NCI-H1105 (cell line): ENCODE data around the gene PIWIL4.
"Not testable (repeated sequence)": the region's sequence is repeated elsewhere in the genome, so short reads cannot be mapped to it uniquely, and the experiment has no call there.

Experiments
- DNase-seq: peaks from one replicate; lab custom pipeline; 2025; lab: John Stamatoyannopoulos, UW

PIWIL4 gene

GRCh38 chr11:94585399-94585798 lies 18.2 kb downstream of the PIWIL4 start:
- DNase-seq = no peak

GRCh38 chr11:94586546-94586945 lies 19.4 kb downstream of the PIWIL4 start:
- no peak for DNase-seq

DNA sequence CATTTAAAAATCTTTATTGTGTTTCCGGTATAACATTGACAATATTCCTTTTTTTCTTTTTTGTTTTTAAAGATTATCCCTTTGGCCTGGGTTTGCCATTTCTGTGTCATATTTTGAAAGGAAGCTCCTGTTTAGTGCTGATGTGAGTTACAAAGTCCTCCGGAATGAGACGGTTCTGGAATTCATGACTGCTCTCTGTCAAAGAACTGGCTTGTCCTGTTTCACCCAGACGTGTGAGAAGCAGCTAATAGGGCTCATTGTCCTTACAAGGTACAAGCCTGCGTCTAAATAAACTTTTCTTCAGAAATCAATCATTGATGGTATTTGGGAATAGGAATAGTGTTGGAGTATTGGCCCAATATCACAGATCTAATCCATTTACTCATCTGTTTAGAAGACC lies 19.8 kb downstream of the PIWIL4 start:
- DNase-seq = no peak

- DNase-seq = no peak
Measured at GRCh38 chr11:94588366-94588942, 21.3 kb downstream of the PIWIL4 start.

DNA sequence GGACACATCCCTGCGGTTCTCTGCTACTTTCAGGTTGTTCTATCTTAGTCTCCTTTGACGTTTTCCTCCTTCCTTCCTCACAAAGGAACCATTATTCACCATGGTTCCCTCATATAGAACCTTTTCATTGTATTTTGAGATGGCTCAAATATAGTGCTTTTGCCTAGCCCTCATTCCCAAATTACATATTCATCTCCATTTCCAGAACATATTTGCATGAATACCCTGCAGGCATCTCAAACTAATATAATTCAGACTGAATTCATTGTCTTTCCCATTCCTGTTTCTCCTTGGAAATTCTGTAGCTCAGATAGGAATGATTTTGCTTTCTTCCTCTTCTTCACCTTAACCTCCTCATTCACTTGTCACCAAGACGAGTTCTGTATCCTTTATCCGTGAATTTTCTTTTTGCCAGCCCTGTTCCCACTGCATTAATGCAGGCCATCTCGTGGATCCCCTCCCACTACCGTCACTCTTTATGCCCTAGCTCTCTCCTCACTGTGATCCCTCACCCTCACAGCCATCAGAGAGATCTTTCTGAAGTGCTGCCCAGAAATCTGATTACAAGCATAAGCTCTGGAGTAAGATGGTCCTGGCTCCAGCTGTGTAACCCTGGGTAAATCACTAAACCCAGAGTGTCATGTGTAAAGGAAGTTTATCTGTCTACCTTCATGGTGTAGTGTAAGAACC lies 23.3 kb downstream of the PIWIL4 start:
- no peak for DNase-seq

DNA sequence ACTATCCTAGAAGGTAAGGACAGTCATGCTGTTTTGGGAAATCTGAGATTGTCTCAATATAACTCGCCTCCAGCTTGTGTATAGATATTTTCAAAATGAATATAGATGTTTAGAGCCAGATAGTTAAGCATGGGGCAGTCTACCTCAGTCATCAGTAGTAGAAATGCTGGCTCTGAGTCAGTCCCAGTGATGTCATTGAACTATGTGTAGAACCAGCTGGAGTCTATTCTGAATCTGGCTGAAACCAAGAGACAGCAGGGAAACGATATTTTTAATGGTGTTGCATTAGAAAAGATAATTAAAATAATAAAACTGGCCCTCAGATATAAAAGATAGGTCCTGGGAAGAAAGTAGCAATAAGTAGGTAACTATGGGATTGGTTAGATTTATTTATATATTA lies 25.9 kb downstream of the PIWIL4 start:
- no peak for DNase-seq

DNA sequence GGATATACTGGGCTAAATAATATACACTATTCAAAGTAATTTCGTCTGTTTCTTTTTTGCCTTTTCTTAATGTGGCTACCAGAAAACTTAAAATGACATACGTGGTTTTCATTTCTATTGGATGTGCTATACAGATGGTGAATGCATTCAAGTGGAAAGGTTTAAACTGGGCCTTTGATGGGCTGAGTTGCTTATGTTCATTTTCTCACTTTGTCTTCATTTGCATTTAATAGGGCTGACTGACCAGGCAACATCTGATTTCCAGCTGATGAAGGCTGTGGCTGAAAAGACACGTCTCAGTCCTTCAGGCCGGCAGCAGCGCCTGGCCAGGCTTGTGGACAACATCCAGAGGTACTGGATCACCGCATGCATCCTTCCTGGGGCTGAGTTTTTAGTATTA lies 27.9 kb downstream of the PIWIL4 start:
- no peak for DNase-seq

DNA sequence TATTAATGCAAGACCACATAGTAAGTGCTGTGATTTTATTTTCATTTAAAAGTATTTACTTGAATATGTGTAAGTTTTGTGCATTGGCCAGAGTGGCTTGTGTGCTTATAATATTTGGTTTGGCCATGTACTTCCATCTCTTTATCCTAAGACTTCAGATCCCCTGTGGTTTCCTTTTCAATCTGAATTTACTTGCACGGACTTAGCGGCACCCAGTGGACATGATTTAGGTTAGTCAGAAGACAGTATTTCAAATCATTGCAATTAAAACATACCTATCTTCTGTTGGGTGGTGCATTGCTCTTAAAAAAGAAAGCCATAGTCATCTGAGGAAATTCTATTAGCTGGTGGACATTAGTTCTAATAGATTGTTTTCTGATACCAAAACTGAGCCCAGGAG lies 30.7 kb downstream of the PIWIL4 start:
- DNase-seq = no peak

DNA sequence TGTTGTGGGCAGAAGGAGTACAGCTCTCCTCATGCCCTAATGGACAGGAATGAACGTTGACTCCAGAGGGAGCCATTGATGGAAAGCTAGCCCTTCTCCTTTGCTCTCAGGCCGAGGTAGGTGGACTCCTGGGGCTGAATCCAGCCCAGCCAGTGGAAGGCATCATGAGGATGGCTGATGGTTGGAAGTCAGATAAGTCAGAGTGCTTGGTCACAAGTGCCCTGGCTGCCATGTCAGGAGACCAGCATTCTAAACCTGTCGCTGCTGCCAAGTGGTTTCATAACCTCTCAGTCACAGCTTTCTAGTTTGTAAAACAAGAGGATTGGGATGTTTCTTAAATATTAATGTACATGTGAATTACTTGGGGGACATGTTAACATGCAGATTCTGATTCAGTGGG lies 32.3 kb downstream of the PIWIL4 start:
- no peak for DNase-seq

- DNase-seq = peak; percentile 31
Measured at GRCh38 chr11:94602430-94603372, 35.5 kb downstream of the PIWIL4 start.

GRCh38 chr11:94603587-94603986 lies 36.4 kb downstream of the PIWIL4 start:
- no peak for DNase-seq

- DNase-seq = no peak
Measured at GRCh38 chr11:94604482-94604881, 37.3 kb downstream of the PIWIL4 start.

DNA sequence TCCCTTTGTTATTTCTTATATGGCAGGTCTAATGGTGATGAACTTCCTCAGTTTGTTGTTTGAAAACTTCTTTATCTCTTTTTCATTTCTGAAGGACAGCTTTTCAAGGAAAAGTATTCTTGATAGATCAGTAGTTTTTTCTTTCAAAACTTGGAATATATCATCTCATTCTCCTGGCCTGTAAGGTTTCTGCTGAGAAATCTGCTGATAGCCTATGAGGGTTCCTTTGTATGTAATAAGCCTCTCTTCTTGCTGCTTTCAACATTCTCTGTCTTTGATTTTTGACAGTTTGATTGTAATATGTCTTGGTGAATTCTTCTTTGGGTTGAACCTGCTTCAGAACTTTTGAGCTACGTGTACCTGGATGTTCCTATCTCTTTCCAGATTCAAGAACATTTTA lies 46.0 kb downstream of the PIWIL4 start:
- DNase-seq = no peak

DNA sequence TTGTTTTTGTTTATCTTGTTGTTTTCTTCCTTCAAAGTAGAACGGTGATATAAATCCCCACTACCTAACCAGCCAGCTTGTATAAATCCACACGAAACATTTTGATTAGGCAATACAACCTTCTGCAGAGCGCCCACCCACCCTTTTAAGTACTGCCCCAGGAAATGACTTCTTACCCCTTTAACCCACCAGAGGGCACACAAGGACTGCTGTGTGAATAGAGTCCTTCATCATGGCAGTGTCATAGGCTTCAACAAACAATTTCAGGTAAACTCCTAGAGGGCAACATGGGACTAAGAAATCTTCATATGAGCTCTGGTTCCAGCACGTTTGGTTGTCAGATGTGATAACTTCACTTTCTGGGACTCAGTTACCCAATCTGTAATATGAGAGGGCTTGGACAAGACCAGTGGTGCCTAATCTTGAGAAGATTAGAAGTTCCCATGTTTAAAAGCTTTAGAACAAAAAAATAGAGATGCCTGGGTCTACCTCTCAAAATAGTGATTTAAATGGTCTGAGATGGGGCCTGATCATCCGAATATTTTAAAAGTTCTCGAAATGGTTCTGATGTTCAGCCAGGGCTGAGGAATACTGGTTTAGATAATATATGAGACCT lies 56.1 kb downstream of the PIWIL4 start:
- peak; percentile 72 for DNase-seq

GRCh38 chr11:94625422-94625821 lies 58.3 kb downstream of the PIWIL4 start:
- DNase-seq = not testable (repeated sequence)

DNA sequence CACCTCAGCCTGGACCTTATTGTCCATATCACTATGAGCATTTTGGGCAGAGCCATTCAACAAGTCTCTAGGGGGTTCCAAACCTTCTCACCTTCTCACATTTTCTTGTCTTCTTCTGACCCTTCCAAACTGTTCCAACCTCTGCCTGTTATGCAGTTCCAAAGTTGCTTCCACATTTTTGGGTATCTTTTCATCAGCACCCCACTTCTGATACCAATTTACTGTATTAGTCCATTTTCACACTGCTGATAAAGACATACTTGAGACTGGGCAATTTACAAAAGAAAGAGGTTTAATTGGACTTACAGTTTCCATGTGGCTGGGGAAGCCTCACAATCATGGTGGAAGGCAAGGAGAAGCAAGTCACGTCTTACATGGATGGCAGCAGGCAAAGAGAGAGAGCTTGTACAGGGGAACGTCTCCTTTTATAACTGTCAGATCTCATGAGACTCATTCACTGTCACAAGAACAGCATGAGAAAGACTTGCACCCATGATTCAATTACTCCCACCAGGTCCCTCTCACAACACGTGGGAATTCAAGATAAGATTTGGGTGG lies 59.9 kb downstream of the PIWIL4 start:
- DNase-seq = not testable (repeated sequence)

DNA sequence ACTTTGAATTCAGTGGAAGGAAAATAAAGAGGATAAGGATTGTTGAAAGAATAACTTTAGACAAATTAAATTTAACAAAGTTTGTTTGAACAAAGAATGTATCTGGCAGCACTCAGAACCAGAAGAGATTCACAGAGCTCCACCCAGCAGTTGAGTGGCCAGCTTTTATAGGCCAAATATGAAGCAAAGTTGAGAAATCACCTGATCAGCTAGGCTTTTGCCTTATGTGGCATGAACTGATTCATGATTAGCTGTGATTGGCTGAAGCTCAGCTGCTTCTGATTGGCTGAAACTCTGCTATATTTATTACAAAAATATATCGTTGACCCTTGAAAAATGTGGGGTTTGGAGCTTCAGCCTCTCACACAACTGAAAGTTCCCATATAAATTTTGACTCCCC lies 62.6 kb downstream of the PIWIL4 start:
- DNase-seq = no peak

- no peak for DNase-seq
Measured at GRCh38 chr11:94630221-94630620, 63.1 kb downstream of the PIWIL4 start.

DNA sequence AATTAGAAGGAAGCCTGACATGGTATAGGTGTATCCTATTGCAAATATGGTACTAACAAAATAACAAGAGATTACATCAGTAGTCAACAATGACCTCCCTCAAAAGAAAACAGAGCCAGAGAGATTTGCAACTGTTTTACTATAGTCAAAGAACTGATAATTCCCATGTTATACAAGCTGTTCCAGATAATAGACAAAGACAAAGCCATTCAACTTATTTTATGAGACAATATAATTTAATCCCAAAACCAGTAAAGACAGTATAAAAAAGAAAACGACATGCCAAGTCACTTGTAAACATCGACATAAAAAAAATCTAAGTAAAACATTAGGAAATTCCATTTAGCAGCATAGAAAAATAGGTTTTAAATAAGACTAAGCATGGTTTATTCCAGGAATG lies 65.2 kb downstream of the PIWIL4 start:
- DNase-seq = no peak

GRCh38 chr11:94635072-94635471 lies 67.9 kb downstream of the PIWIL4 start:
- no peak for DNase-seq

GRCh38 chr11:94636388-94636949 lies 69.3 kb downstream of the PIWIL4 start:
- DNase-seq = no peak
